Epithelial cell of proximal tubule (primary cell): ENCODE data around the gene ALB. TPM values are rescaled to one million over a fixed set of nuclear protein-coding genes. Genes with fewer than 3 reads are reported as not detected.
A peak's percentile ranks its signal among the peaks of the same experiment; 100 is the strongest.

Source experiments
- DNase-seq: peaks from one replicate; pipeline ENCODE4 v3.0.0-alpha.2; 2011; ENCODE audit warnings: low read depth
- H3K4me3 ChIP-seq: 2 replicates; pipeline ENCODE4 v1.5.1; 2011; ENCODE audit warnings: low read depth, mild to moderate bottlenecking, low read length
- CTCF ChIP-seq: conservative IDR thresholded peaks from 2 replicates; pipeline ENCODE4 v1.5.1; 2012; ENCODE audit warnings: low read depth, mild to moderate bottlenecking, low read length
- total RNA-seq: library from RNA; depleted of rRNA; stranded (reverse); fragments of >200 nt; gene quantifications from 2 replicates; pipeline ENCODE4 v1.2.3, GENCODE V29; 2015

The ALB gene
- total RNA-seq, 1 donor from 2014 or later, result not detected

GRCh38 chr4:73429118-73429517 is 25.0 kb downstream of the ALB start:
- no peak overlapping the region for H3K4me3 ChIP-seq
- TF ChIP-seq CTCF, result no peak
- DNase-seq, result no peak

DNA sequence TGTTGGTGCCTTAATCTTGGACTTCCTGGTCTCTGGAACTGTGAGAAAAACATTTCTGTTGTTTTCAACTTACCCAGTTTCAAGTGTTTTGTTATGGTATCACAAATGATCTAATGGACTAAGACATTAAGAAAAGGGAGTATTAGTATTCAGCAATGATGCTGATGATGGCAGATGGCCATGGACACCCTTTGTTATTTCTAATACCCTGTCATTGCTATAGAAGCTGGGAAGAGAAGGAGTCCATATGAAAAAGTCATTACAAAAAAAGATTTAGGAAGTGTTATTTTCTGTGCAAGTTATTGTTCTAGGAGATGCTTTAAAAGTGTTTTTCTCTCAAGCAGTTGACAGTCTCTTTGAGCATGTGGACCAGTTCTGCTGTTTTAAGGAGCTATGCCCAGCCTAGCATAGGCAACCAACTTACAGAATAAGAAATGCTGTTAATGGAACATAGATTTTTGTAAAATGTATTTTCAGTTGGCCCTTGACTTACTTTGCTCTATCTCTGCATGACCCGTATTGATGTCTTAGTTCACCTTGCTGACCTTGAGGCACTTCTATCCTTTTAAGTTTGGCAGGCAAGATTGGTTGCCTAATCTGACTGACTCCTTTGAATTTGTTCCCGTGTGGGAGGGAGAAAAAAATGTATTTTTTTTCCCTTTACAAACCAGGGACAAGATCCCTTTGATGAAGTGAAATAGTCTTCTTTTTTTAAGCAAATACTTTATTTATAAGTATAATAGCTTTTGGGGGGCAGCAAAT is 25.9 kb downstream of the ALB start:
- no peak for TF ChIP-seq CTCF
- no peak for DNase-seq
- no peak overlapping the region for H3K4me3 ChIP-seq

GRCh38 chr4:73431813-73432168 is 27.7 kb downstream of the ALB start:
- TF ChIP-seq CTCF, result no peak
- no peak for DNase-seq
- H3K4me3 ChIP-seq, result no peak overlapping the region

- TF ChIP-seq CTCF, result no peak
- no peak for DNase-seq
Measured at GRCh38 chr4:73432169-73433000, 28.3 kb downstream of the ALB start.

DNA sequence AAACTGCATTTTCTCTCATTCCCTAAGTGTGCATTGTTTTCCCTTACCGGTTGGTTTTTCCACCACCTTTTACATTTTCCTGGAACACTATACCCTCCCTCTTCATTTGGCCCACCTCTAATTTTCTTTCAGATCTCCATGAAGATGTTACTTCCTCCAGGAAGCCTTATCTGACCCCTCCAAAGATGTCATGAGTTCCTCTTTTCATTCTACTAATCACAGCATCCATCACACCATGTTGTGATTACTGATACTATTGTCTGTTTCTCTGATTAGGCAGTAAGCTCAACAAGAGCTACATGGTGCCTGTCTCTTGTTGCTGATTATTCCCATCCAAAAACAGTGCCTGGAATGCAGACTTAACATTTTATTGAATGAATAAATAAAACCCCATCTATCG is 29.1 kb downstream of the ALB start:
- no peak for DNase-seq
- no peak for TF ChIP-seq CTCF
- H3K4me3 ChIP-seq, result no peak overlapping the region

More at GRCh38 chr4:73432169-73433000, 28.3 kb downstream of the ALB start:
- no peak overlapping the region for H3K4me3 ChIP-seq

DNA sequence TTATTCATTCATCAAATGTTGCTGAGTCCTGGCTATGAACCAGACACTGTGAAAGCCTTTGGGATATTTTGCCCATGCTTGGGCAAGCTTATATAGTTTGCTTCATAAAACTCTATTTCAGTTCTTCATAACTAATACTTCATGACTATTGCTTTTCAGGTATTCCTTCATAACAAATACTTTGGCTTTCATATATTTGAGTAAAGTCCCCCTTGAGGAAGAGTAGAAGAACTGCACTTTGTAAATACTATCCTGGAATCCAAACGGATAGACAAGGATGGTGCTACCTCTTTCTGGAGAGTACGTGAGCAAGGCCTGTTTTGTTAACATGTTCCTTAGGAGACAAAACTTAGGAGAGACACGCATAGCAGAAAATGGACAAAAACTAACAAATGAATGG is 30.2 kb downstream of the ALB start:
- H3K4me3 ChIP-seq, result no peak overlapping the region
- TF ChIP-seq CTCF, result peak; percentile 56
- DNase-seq, result peak; percentile 10
